ENCODE results near the gene CTRL.

CTRL gene

GRCh38 chr16:67962135-67962534 is 30.5 kb upstream of the CTRL start:
- no peak for DNase-seq

DNA sequence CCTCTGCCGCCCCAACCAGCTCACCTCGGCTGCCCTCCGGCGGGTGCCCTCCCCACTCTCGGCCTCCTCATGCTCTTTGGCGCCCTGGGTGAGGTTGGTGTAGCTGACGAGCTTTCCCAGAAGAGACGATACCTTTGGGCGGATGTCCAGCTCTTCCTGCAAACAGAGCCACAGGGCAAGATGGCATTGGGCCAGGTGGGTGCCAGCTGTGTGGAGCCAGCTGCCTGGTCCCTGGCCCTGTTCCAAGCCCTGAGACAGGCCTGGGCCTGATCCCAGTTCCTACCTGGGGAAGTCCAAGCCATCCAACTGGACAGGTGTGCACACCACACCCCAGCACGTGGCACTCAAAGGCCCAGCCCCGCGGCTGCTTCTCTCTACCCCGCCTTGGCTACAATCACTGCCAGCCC is 29.9 kb upstream of the CTRL start:
- no peak for DNase-seq

DNA sequence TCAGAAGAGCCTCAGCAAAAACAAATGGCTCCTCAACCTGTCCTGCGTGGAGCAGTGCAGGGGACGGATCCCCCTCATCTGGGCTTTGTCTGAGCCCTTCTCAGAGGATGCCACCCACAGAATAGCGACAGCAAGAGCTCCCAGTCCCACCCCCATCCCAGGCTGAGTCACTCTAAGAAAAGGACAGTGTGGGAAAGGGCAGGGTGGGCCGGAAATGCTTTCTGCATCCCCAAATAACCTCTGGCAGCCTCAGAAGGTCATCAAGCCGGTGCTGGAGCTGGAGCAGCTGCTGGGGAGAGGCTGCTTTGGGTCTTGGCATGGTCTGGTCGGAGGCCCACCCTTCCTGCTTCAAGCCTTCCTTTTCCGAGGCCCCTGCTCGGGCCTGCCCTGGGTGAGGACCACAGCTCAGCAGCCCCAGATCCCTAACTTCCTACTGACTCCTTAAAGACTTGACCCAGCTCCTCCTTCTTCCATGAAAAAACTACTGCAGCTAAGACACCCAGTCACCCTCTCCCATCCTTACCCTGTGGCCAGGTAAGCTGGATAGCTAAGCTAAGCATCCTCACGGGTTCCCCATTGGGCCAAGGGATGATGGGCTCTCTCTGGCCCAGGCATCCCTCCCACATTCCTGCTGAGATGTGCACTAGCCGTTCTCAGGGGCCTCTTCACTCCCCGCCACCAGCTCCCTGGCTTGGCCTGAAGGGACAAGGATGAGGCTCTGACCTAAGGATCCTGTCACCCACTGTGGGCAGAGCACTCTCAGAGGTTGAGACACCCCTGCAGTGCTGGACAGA is 28.1 kb upstream of the CTRL start:
- DNase-seq: no peak

DNA sequence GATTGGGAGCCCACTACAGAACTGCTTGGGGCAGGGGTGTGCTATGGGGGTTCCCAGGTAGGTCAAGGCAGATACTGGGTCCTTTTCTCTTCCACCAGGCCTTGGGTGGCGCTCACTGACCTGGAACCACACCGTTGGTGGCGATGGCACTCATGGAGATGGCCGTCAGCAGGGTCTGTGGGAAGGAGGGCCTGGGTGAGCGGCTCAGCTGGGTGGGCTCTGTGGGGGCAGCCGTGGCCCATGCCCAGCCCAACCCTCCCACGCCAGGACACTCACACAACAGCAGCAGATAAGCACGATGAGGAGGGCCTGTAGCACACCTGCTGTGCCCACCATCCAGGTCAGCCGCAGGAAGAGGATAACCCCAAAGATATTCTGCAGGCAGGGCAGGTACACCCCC is 26.0 kb upstream of the CTRL start:
- no peak for DNase-seq

- DNase-seq: no peak
These were observed 22.9 kb upstream of the CTRL start for GRCh38 chr16:67954421-67955196.

DNA sequence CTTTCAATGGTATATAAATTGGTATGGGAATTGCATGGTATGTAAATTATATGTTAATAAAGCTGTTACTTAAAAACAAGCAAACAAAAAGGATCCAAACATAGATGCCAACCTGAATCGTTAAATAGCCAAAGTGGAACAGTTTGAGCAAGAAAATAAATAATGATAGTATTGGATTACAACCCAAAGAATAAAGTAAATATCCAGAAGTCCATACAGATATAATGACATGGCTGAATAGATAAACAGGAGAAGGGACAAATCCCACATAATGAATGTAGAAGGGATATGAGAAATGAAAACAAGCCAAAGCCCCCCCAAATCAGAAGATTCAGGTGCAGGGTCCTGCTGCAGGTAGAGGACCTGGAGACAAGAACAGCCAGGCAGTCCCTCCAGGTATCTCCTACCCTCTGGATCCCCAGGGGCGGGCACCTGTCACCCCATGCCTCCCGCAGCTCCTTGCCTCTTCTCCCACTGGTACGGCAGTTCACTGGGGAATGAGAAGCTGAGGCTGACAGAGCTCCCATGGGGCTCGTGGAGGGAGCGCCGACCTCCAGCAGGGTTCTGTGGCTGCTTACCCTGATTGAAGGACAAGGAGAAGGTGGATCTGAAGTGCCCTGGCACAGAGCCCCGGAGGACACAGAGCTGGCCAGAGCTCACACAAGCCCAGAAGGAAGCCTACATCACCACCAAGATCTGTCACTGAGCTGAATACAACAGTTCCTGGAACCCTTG is 22.1 kb upstream of the CTRL start:
- no peak for DNase-seq

GRCh38 chr16:67951485-67951884 is 19.8 kb upstream of the CTRL start:
- no peak for DNase-seq

DNA sequence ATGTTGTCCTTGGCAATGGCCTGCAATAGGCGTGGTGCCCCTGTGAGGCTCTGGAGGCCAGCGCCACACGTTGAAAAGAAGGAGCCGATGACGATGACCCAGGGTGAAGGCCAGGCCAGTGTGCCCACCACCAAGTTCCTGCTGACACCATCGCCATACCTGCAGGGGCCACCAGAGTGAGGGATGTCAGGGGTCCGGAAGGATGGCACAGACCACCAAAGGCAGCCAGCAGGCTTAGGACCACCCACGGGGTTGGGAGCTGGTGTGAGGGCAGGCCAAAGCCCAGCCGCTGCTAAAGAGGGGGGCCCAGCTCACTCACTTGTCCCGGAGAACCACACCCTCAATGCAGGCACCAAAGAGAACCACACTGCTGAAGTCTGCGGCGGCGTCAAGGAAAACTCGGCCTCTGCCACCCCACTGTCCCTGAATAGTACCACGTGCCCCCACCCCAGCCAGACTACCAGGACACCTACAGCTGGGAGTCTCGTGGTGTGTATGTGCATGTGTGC is 18.7 kb upstream of the CTRL start:
- DNase-seq: no peak

GRCh38 chr16:67949645-67950044 is 18.0 kb upstream of the CTRL start:
- no peak for DNase-seq

GRCh38 chr16:67948015-67948414 is 16.4 kb upstream of the CTRL start:
- DNase-seq: no peak

- DNase-seq: no peak
These were observed 15.4 kb upstream of the CTRL start for GRCh38 chr16:67946966-67947558.

DNA sequence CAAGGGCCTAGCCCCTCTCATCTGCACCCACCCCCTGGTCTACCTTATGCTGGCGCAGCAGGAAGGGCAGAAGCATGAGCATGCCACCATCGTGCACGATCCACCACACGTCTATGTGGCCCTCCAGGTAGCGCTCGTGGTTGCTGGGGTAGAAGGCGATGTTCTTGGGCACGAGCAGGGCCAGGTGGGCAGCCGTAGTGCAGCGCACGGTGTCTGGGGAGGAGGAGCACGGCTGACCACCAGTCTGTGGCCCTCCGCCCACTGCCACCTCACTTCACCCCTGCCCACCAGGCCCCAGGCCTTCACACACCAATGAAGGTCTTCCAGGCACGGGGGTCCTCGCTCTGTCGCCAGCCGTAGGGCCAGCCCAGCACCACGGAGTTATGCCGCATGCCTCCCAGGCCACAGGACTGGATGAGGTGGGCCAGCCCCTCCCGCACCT is 14.5 kb upstream of the CTRL start:
- no peak for DNase-seq

- DNase-seq: no peak
These were observed 13.8 kb upstream of the CTRL start for GRCh38 chr16:67945392-67945933.

GRCh38 chr16:67944690-67945391 is 13.2 kb upstream of the CTRL start:
- no peak for DNase-seq

GRCh38 chr16:67943619-67944504 is 12.2 kb upstream of the CTRL start, which contains the start of gene LCAT:
Gene LCAT (minus strand): TSS chr16:67944120. CDS start chr16:67944101, 19 bp downstream.
- DNase-seq: no peak

- DNase-seq: no peak
These were observed 11.6 kb upstream of the CTRL start for GRCh38 chr16:67943256-67943618.

GRCh38 chr16:67942510-67943255 is 11.0 kb upstream of the CTRL start:
- DNase-seq: no peak

DNA sequence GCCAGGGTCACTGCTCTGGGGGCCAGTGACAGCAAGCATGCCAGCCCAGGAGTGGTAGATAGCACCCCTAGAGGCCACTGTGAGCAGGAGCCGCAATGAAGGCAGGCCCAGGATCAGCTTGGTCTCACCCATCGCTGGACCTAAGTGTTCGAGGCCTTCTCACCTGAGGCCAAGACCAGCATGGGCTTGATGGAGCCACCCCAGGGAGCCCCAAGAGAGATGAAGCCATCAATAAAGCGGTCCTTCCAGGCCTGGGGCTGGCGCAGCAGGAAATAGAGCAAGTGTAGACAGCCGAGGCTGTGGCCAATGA is 10.5 kb upstream of the CTRL start:
- peak; percentile 44 to 54 for DNase-seq

DNA sequence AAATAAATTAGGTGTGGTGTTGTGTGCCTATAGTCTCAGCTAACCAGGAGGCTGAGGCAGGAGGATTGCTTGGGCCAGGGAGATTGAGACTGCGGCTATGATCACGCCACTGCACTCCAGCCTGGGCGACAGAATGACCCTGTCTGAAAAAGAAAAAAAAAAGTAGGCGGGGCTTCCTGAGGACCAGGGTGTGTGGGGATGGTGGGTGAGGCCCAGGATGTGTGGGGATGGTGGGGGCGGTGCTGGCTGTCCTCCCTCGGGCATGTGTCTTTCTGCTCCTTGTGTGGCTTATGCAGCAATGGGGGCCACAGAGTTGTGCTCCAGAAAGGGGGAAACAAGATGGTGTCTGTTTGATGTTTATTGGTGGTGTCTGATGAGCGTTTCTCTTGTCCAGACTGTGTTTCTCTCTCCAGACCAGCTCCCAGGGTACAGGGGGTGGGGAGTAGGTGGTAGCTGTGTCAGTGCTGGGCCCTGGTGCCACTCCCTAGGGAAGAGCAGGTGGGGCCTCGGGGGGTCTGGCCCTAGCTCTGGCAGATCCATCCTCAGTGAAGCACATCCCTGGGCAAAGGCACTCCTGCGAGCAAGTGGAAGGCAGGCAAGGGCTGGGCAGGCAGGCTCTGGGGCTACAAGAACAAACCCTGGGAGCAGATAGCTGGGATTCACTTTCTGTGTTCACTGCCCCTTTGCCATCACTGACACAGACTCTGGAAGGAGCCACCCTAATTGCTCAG is 10.0 kb upstream of the CTRL start:
- DNase-seq: no peak
